Fibroblast of mammary gland (primary cell): Measurements from ENCODE around the gene SRD5A3.

Experiments
- DNase-seq: peaks from one replicate; pipeline ENCODE4 v3.0.0-alpha.2; 2010; ENCODE audit warnings: low read depth
- H3K4me3 ChIP-seq: 2 replicates; pipeline ENCODE4 v1.5.1; 2011; ENCODE audit warnings: low read depth, mild to moderate bottlenecking, low read length, moderate library complexity; ENCODE audit not compliant: control insufficient read depth
- CTCF ChIP-seq: conservative IDR thresholded peaks from 2 replicates; pipeline ENCODE4 v1.5.1; 2011; ENCODE audit warnings: low read depth, low read length, inconsistent platforms; ENCODE audit not compliant: control insufficient read depth, insufficient read depth

Gene SRD5A3

GRCh38 chr4:55372259-55372658, 26.2 kb downstream of the SRD5A3 start:
- TF ChIP-seq CTCF: no peak
- H3K4me3 ChIP-seq: no peak overlapping the region
- DNase-seq: peak; percentile 88

GRCh38 chr4:55373461-55373860, 27.4 kb downstream of the SRD5A3 start:
- no peak for DNase-seq
- no peak for TF ChIP-seq CTCF
- no peak overlapping the region for H3K4me3 ChIP-seq

GRCh38 chr4:55376698-55377097, 30.7 kb downstream of the SRD5A3 start:
- no peak overlapping the region for H3K4me3 ChIP-seq
- no peak for DNase-seq
- TF ChIP-seq CTCF: no peak

GRCh38 chr4:55378617-55379467, 32.8 kb downstream of the SRD5A3 start:
- no peak for TF ChIP-seq CTCF
- H3K4me3 ChIP-seq: no peak overlapping the region
- peak; percentile 81 for DNase-seq

GRCh38 chr4:55380576-55380975, 34.5 kb downstream of the SRD5A3 start:
- H3K4me3 ChIP-seq: no peak overlapping the region
- no peak for DNase-seq
- no peak for TF ChIP-seq CTCF

GRCh38 chr4:55381502-55381901, 35.5 kb downstream of the SRD5A3 start:
- no peak overlapping the region for H3K4me3 ChIP-seq
- no peak for TF ChIP-seq CTCF
- DNase-seq: no peak
